Ishikawa (cell line): Measurements from ENCODE around the gene PID1.

ENCODE experiments used
- CEBPB ChIP-seq: IDR thresholded peaks from 2 replicates; pipeline ENCODE4 v1.6.1; 2012
- CREB1 ChIP-seq: IDR thresholded peaks from 2 replicates; pipeline ENCODE4 v1.6.1; 2012; ENCODE audit warnings: low read depth
- EGR1 ChIP-seq: IDR thresholded peaks from 2 replicates; pipeline ENCODE4 v1.6.1; 2012
- EP300 ChIP-seq: IDR thresholded peaks from 2 replicates; pipeline ENCODE4 v1.6.1; 2012; ENCODE audit warnings: borderline replicate concordance
- FOXM1 ChIP-seq: IDR thresholded peaks from 2 replicates; pipeline ENCODE4 v1.6.1; 2012; ENCODE audit warnings: low read depth, borderline replicate concordance
- MAX ChIP-seq: IDR thresholded peaks from 2 replicates; pipeline ENCODE4 v1.6.1; 2012
- NFIC ChIP-seq: IDR thresholded peaks from 2 replicates; pipeline ENCODE4 v1.6.1; 2012
- RAD21 ChIP-seq: IDR thresholded peaks from 2 replicates; pipeline ENCODE4 v1.6.1; 2012; ENCODE audit warnings: low read depth
- REST ChIP-seq: IDR thresholded peaks from 2 replicates; pipeline ENCODE4 v1.6.1; 2012; ENCODE audit warnings: low read depth, mild to moderate bottlenecking
- TAF1 ChIP-seq: IDR thresholded peaks from 2 replicates; pipeline ENCODE4 v1.6.1; 2012; ENCODE audit warnings: low read depth, mild to moderate bottlenecking
- TCF12 ChIP-seq: IDR thresholded peaks from 2 replicates; pipeline ENCODE4 v1.6.1; 2012; ENCODE audit warnings: low read depth
- TEAD4 ChIP-seq: IDR thresholded peaks from 2 replicates; pipeline ENCODE4 v1.6.1; 2012
- USF1 ChIP-seq: IDR thresholded peaks from 2 replicates; pipeline ENCODE4 v1.6.1; 2012
- YY1 ChIP-seq: IDR thresholded peaks from 2 replicates; pipeline ENCODE4 v1.6.1; 2012; ENCODE audit warnings: low read depth
- ZBTB7A ChIP-seq: IDR thresholded peaks from 2 replicates; pipeline ENCODE4 v1.6.1; 2012; ENCODE audit warnings: low read depth

Gene PID1

GRCh38 chr2:228983700-228984099, 287.4 kb downstream of the PID1 start:
- TF ChIP-seq TCF12 (no peak), EGR1 (no peak), CEBPB (no peak), YY1 (no peak), EP300 (no peak), USF1 (no peak), TAF1 (no peak), CREB1 (no peak), REST (no peak), ZBTB7A (no peak), TEAD4 (no peak), FOXM1 (no peak), NFIC (no peak), MAX (no peak), RAD21 (no peak)

- TF ChIP-seq RAD21 (no peak), TCF12 (no peak), NFIC (no peak), FOXM1 (no peak), TEAD4 (no peak), EGR1 (no peak), CEBPB (no peak), ZBTB7A (no peak), EP300 (no peak), YY1 (no peak), REST (no peak), MAX (no peak), CREB1 (no peak), TAF1 (no peak), USF1 (no peak)
These were observed 296.9 kb downstream of the PID1 start for GRCh38 chr2:228974169-228974568.
